Glutamatergic neuron (in vitro differentiated cells): ENCODE results near the gene TGM1. TPM values are rescaled to one million over a fixed set of nuclear protein-coding genes. Genes with fewer than 3 reads are reported as not detected.
A peak's percentile ranks its signal among the peaks of the same experiment; 100 is the strongest.

ENCODE experiments used
- DNase-seq: peaks from one replicate; pipeline ENCODE4 v3.0.0; 2022
- H3K27ac Mint-ChIP-seq: one replicate; pipeline ENCODE4 v1.8.0; 2020; ENCODE audit warnings: mild to moderate bottlenecking, mixed read lengths, inconsistent platforms; ENCODE audit not compliant: unreplicated experiment
- H3K27me3 Mint-ChIP-seq: one replicate; pipeline ENCODE4 v1.8.0; 2020; ENCODE audit warnings: mild to moderate bottlenecking, moderate library complexity, mixed read lengths, inconsistent platforms; ENCODE audit not compliant: unreplicated experiment
- H3K36me3 Mint-ChIP-seq: one replicate; pipeline ENCODE4 v1.8.0; 2020; ENCODE audit warnings: mild to moderate bottlenecking, mixed read lengths, inconsistent platforms; ENCODE audit not compliant: unreplicated experiment
- H3K4me1 Mint-ChIP-seq: one replicate; pipeline ENCODE4 v1.8.0; 2020; ENCODE audit warnings: mild to moderate bottlenecking, low read depth, mixed read lengths, inconsistent platforms; ENCODE audit not compliant: unreplicated experiment
- H3K4me3 Mint-ChIP-seq: one replicate; pipeline ENCODE4 v1.8.0; 2020; ENCODE audit warnings: mild to moderate bottlenecking, mixed read lengths, inconsistent platforms; ENCODE audit not compliant: unreplicated experiment
- H3K9me3 Mint-ChIP-seq: one replicate; pipeline ENCODE4 v1.8.0; 2020; ENCODE audit warnings: mild to moderate bottlenecking, moderate library complexity, mixed read lengths, inconsistent platforms; ENCODE audit not compliant: unreplicated experiment
- total RNA-seq: library from RNA; stranded (reverse); fragmentation: NEBNext Ultra II Directional; extraction: Animal tissue kit (Norgen Biotek cat#: 25700); gene quantifications from one replicate; pipeline ENCODE4 v1.2.1, GENCODE V29; 2021; ENCODE audit not compliant: unreplicated experiment
- TF ChIP-seq, protein P1 (sequence below): fragments of 200-600 bp; sonication (generic); IDR thresholded peaks from one replicate; pipeline ENCODE4 v1.5.0; 2021; ENCODE audit not compliant: partially characterized antibody, unreplicated experiment

The TGM1 gene
- total RNA-seq, 1 donor from 2014 or later: 4.2 TPM

GRCh38 chr14:24241829-24242443 is 21.0 kb downstream of the TGM1 start:
- TF ChIP-seq, protein P1, sequence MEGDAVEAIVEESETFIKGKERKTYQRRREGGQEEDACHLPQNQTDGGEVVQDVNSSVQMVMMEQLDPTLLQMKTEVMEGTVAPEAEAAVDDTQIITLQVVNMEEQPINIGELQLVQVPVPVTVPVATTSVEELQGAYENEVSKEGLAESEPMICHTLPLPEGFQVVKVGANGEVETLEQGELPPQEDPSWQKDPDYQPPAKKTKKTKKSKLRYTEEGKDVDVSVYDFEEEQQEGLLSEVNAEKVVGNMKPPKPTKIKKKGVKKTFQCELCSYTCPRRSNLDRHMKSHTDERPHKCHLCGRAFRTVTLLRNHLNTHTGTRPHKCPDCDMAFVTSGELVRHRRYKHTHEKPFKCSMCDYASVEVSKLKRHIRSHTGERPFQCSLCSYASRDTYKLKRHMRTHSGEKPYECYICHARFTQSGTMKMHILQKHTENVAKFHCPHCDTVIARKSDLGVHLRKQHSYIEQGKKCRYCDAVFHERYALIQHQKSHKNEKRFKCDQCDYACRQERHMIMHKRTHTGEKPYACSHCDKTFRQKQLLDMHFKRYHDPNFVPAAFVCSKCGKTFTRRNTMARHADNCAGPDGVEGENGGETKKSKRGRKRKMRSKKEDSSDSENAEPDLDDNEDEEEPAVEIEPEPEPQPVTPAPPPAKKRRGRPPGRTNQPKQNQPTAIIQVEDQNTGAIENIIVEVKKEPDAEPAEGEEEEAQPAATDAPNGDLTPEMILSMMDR: peak; percentile 74
- Mint-ChIP-seq H3K27me3 (peaks cover 11% of the 10 kb centered on the region), H3K9me3 (peaks cover 7% of the 10 kb centered on the region), H3K4me3 (peak overlapping the region; percentile 98), H3K27ac (peak overlapping the region; percentile 99), H3K4me1 (peaks cover 9% of the 10 kb centered on the region), H3K36me3 (peaks cover 5% of the 10 kb centered on the region)
- peak; percentile 92 for DNase-seq

DNA sequence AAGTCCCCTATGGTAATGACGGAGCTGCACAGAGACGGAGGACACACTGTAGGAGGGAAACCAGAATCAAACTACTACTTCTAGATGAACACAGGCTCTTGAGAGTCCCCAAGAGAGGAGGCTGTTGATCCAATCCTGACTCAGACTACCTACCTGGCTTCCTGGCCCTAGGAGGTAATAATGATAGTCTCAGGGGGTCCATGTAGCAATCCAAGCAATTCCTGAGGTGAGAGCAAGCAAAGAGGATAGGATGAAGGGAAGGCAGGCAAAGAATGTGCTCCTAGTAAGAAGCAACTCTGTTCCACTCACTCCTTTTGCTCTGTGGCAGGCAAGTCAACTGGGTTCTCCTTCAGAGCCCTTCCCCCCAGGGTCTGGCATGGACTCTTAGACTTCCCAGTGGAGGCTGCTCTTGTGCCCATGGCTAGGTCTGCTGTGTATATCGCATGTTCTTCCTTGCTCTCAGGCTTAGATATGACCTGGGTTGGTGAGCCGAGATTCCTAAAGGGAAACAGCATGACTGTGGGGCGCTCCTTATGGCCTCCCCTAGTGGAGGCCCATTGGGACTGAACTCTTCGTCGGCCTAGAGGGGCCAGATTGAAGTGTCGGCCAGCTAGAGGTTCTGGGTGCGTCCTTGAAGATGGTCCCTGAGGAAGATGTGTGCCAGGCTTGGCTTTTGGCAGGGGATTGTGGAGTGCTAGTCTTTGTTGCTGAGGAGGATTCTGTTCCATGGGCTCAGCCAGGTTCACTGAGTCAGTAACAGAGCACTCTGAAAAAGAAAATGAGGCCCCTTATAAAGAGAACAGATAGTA is 22.7 kb downstream of the TGM1 start:
- H3K27ac Mint-ChIP-seq: peak overlapping the region; percentile 33
- peak overlapping the region; percentile 98 for H3K4me3 Mint-ChIP-seq
- TF ChIP-seq, protein P1: no peak
- DNase-seq: no peak
- peaks cover 11% of the 10 kb centered on the region for H3K9me3 Mint-ChIP-seq
- peaks cover 11% of the 10 kb centered on the region for H3K27me3 Mint-ChIP-seq
- peaks cover 9% of the 10 kb centered on the region for H3K4me1 Mint-ChIP-seq
- H3K36me3 Mint-ChIP-seq: peaks cover 5% of the 10 kb centered on the region

DNA sequence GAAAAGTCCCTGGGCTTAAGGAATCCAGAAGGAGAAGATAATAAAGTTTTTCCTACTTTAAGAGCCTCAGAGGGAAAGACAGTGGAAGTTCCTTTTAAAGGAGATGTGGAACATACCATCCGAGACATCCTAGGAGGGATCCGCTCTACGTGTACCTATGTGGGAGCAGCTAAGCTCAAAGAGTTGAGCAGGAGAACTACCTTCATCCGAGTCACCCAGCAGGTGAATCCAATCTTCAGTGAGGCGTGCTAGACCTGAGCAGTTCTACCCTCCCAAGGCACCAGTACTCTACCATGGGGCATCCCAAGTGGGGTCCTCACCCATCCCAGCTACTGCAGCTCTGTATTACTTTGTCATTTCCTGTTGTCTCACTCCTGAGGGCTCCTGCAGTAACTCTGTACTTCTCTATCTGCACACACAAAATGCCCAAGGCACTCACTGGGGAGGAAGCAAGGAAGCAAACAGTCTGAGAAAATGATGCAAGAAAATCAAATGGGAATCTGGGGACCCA is 24.4 kb downstream of the TGM1 start:
- DNase-seq: no peak
- H3K27me3 Mint-ChIP-seq: peaks cover 7% of the 10 kb centered on the region
- peaks cover 8% of the 10 kb centered on the region for H3K9me3 Mint-ChIP-seq
- peak overlapping the region; percentile 13 for H3K4me3 Mint-ChIP-seq
- TF ChIP-seq, protein P1: no peak
- H3K27ac Mint-ChIP-seq: no peak overlapping the region
- peaks cover 6% of the 10 kb centered on the region for H3K4me1 Mint-ChIP-seq
- peaks cover 5% of the 10 kb centered on the region for H3K36me3 Mint-ChIP-seq

DNA sequence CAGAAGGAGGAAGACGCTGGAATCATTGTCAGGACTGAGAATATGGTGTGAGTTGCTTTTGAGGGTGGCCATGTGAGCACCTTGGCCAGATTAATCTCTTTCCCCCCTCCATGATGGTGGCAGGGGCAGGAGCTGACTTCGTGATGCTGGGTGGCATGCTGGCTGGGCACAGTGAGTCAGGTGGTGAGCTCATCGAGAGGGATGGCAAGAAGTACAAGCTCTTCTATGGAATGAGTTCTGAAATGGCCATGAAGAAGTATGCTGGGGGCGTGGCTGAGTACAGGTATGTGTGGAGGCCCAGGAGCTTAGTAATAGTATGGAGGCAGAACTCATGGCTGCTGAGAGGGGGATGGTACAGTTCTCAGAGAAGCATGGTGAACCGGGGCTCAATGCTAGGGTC is 24.9 kb downstream of the TGM1 start:
- H3K36me3 Mint-ChIP-seq: peaks cover 5% of the 10 kb centered on the region
- no peak for DNase-seq
- TF ChIP-seq, protein P1: no peak
- H3K27me3 Mint-ChIP-seq: peaks cover 7% of the 10 kb centered on the region
- H3K4me1 Mint-ChIP-seq: peaks cover 9% of the 10 kb centered on the region
- no peak overlapping the region for H3K27ac Mint-ChIP-seq
- no peak overlapping the region for H3K4me3 Mint-ChIP-seq
- H3K9me3 Mint-ChIP-seq: peaks cover 8% of the 10 kb centered on the region
